GM12878 (cell line): ENCODE data around the gene RPRD1B. TPM values are rescaled to one million over a fixed set of nuclear protein-coding genes. Genes with fewer than 3 reads are reported as not detected.

Source experiments
- ATAC-seq: fragments of 200-7000 bp; cut with Tn5 transposase; 3 replicates; pipeline ENCODE4 v1.9.1; 2020; ENCODE audit warnings: mild to moderate bottlenecking, moderate library complexity
- BruUV-seq: library from RNA; stranded (reverse); fragments of 400-500 nt; replicated peaks from 2 replicates; lab custom pipeline; 2021; lab: Mats Ljungman, UMichigan
- CTCF ChIA-PET: fragments of 300-600 bp; sonication (Branson Sonifier 250); formaldehyde crosslinking; extraction: SDS; loops from one replicate; lab custom pipeline; 2021; ENCODE audit warnings: inconsistent platforms; lab: Yijun Ruan, JAX
- POLR2A ChIA-PET: fragments of 350-600 bp; formaldehyde crosslinking; extraction: SDS; loops from one replicate; lab custom pipeline; 2021; ENCODE audit warnings: inconsistent platforms; lab: Charles Lee
- RAD21 ChIA-PET: fragments of 300-600 bp; sonication (Branson Sonifier 250); formaldehyde crosslinking; loops from one replicate; lab custom pipeline; 2023; ENCODE audit warnings: antibody characterized with exemption; ENCODE audit not compliant: unreplicated experiment; lab: Charles Lee
- SMC1A ChIA-PET: fragments of 300-600 bp; sonication (Branson Sonifier 250); formaldehyde crosslinking; loops from one replicate; lab custom pipeline; 2023; ENCODE audit not compliant: unreplicated experiment, uncharacterized antibody; lab: Charles Lee
- DNase-seq: peaks from one replicate; pipeline ENCODE4 v3.0.0-alpha.2; 2011; ENCODE audit warnings: low read depth, low spot score
- FAIRE-seq: peaks from 3 replicates; lab custom pipeline; 2011; peaks lifted over from hg19 to GRCh38; lab: Jason Lieb, UNC
- H2AFZ ChIP-seq: 2 replicates; pipeline ENCODE4 v1.6.0; 2011; ENCODE audit warnings: low read depth, low read length, control low read depth; ENCODE audit not compliant: control insufficient read depth
- H3K27ac ChIP-seq: 2 replicates; pipeline ENCODE4 v1.5.1; 2011; ENCODE audit warnings: control low read depth; ENCODE audit not compliant: control insufficient read depth, insufficient read depth
- H3K27me3 ChIP-seq, 2 experiments: replicated peaks in 1 of 2; 2 replicates each; pipeline versions ENCODE4 v1.6.0 to v1.6.1; 2011; ENCODE audit warnings: low read length in 1 of 2; ENCODE audit not compliant: control insufficient read depth in 2 of 2, insufficient read depth in 2 of 2
- H3K36me3 ChIP-seq, 2 experiments: 2 replicates each; pipeline ENCODE4 v1.5.1; 2011; ENCODE audit warnings: low read length in 1 of 2; ENCODE audit not compliant: control insufficient read depth in 2 of 2, insufficient read depth in 2 of 2
- H3K4me1 ChIP-seq: 2 replicates; pipeline ENCODE4 v1.6.1; 2011; ENCODE audit warnings: mild to moderate bottlenecking, low read length, moderate library complexity, mixed read lengths; ENCODE audit not compliant: control insufficient read depth, insufficient read depth
- H3K4me2 ChIP-seq: 2 replicates; pipeline ENCODE4 v1.6.0; 2011; ENCODE audit warnings: control low read depth; ENCODE audit not compliant: control insufficient read depth, insufficient read depth
- H3K4me3 ChIP-seq: fragments of 200-600 bp; sonication (generic); 2 replicates; pipeline ENCODE4 v1.5.1; 2016
- H3K79me2 ChIP-seq: 2 replicates; pipeline ENCODE4 v1.6.0; 2011; ENCODE audit warnings: low read length; ENCODE audit not compliant: control insufficient read depth, insufficient read depth
- H3K9ac ChIP-seq: 2 replicates; pipeline ENCODE4 v1.8.0; 2011; ENCODE audit warnings: low read length, control low read depth, mixed read lengths; ENCODE audit not compliant: control insufficient read depth, insufficient read depth
- H3K9me3 ChIP-seq: replicated peaks from 3 replicates; pipeline ENCODE4 v1.5.1; 2011; ENCODE audit warnings: mild to moderate bottlenecking, low read length; ENCODE audit not compliant: control insufficient read depth, insufficient read depth
- H4K20me1 ChIP-seq: 2 replicates; pipeline ENCODE4 v1.6.0; 2011; ENCODE audit not compliant: control insufficient read depth, insufficient read depth
- ASH2L ChIP-seq: fragments of 300-600, 200-600 bp; sonication (generic); IDR thresholded peaks from 2 replicates; pipeline ENCODE4 v1.6.1; 2017; ENCODE audit warnings: low read depth, mild to moderate bottlenecking, borderline replicate concordance
- E2F8 ChIP-seq: fragments of 450-650 bp; IDR thresholded peaks from 2 replicates; pipeline ENCODE4 v1.6.1; 2018; ENCODE audit warnings: mild to moderate bottlenecking, low read depth, moderate library complexity; ENCODE audit not compliant: partially characterized antibody
- FOS ChIP-seq: IDR thresholded peaks from 3 replicates; pipeline ENCODE4 v1.6.1; 2011; ENCODE audit warnings: borderline replicate concordance; ENCODE audit not compliant: insufficient read length; ENCODE audit errors: extremely low read depth
- HDGF ChIP-seq: fragments of 450-650 bp; IDR thresholded peaks from 2 replicates; pipeline ENCODE4 v1.6.1; 2016; ENCODE audit warnings: antibody characterized with exemption
- MLLT1 ChIP-seq: fragments of 450-650 bp; IDR thresholded peaks from 2 replicates; pipeline ENCODE4 v1.6.1; 2016; ENCODE audit warnings: mild to moderate bottlenecking
- MYC ChIP-seq: IDR thresholded peaks from 2 replicates; pipeline ENCODE4 v1.6.1; 2011; ENCODE audit warnings: mild to moderate bottlenecking, low read length, moderate library complexity, inconsistent platforms; ENCODE audit not compliant: insufficient read depth, insufficient replicate concordance, insufficient read length, severe bottlenecking
- PRDM15 ChIP-seq: fragments of 450-650 bp; formaldehyde crosslinking; IDR thresholded peaks from 2 replicates; pipeline ENCODE4 v1.4.0; 2020; ENCODE audit warnings: mild to moderate bottlenecking, moderate library complexity
- RFX5 ChIP-seq: IDR thresholded peaks from 2 replicates; pipeline ENCODE4 v1.6.1; 2011; ENCODE audit warnings: low read depth, low read length, improper control_type of control experiment
- SREBF2 ChIP-seq: IDR thresholded peaks from 2 replicates; pipeline ENCODE4 v1.6.1; 2012; ENCODE audit warnings: mild to moderate bottlenecking, low read length
- TCF3 ChIP-seq: IDR thresholded peaks from 2 replicates; pipeline ENCODE4 v1.6.1; 2012; ENCODE audit warnings: low read depth, mild to moderate bottlenecking, low read length, borderline replicate concordance; ENCODE audit not compliant: insufficient read depth
- ZBTB33 ChIP-seq: fragments of 450-650 bp; IDR thresholded peaks from 2 replicates; pipeline ENCODE4 v1.6.1; 2017; ENCODE audit warnings: mild to moderate bottlenecking
- WGBS: methylation state at CpG from one replicate; pipeline ENCODE4 v1.1.6; 2016; ENCODE audit warnings: low lambda C conversion rate; ENCODE audit not compliant: insufficient replicate concordance, insufficient coverage; ENCODE audit errors: missing lambda C conversion rate; 5-methylcytosine and 5-hydroxymethylcytosine counted together
- in situ Hi-C: fragments of 300-500 bp; cut with MboI; formaldehyde crosslinking; loops from 9 replicates; pipeline ENCODE4 v1.14.3; 2018; ENCODE audit warnings: mixed read lengths
- intact Hi-C: fragments of 100-400 bp; cut with micrococcal nuclease; formaldehyde crosslinking; loops from one replicate; pipeline ENCODE4 v1.14.2; 2022; ENCODE audit not compliant: unreplicated experiment
- polyA plus RNA-seq, 11 experiments: library from polyadenylated mRNA; depleted of rRNA in 4 of 11; unstranded in 6 of 11; stranded (reverse) in 5 of 11; fragments of >200 nt; fragmentation: Nextera tagmentation in 4 of 11; fragmentation: Illumina TruSeq in 1 of 11; extraction: Ambion mirVana in 4 of 11; extraction: Trizol in 1 of 11; gene quantifications; 1 replicate in 1 of 11; 2 replicates in 10 of 11; pipeline versions ENCODE4 v1.2.1 to v1.2.3, GENCODE V29; 2011 to 2016; ENCODE audit warnings: inconsistent platforms in 2 of 11, missing spikeins in 2 of 11, low read depth in 1 of 11
- total RNA-seq, 4 experiments: library from RNA; depleted of rRNA in 3 of 4; stranded (reverse); fragments of >200 nt in 3 of 4; fragmentation: Illumina TruSeq in 1 of 4; extraction: Trizol in 1 of 4; gene quantifications; 2 replicates each; pipeline versions ENCODE4 v1.2.1 to v1.2.3, GENCODE V29; 2013 to 2021

The RPRD1B gene
- total and polyA plus RNA-seq, 10 of the 15 experiments (the other 5 are each of a cell fraction or from before 2014, with no cell fraction given), result 5.2 to 40.2 (median 30.0) TPM

GRCh38 chr20:37995856-37996605 lies 37.5 kb upstream of the RPRD1B start (continued):
- TF ChIP-seq E2F8, result no peak
- TF ChIP-seq SREBF2, result no peak
- no peak for TF ChIP-seq ZBTB33
- TF ChIP-seq TCF3, result no peak

GRCh38 chr20:37997516-37997915 lies 36.0 kb upstream of the RPRD1B start:
- Histone ChIP-seq H3K9ac (no peak overlapping the region), H3K27me3 (no peaks in the 10 kb centered on the region), H3K4me3 (no peak overlapping the region), H3K79me2 (no peaks in the 10 kb centered on the region), H3K4me2 (no peak overlapping the region), H3K9me3 (no peaks in the 10 kb centered on the region), H4K20me1 (no peaks in the 10 kb centered on the region), H3K27ac (no peak overlapping the region), H3K4me1 (peaks cover 4% of the 10 kb centered on the region), H2AFZ (no peak overlapping the region), H3K36me3 (peaks cover 17 to 24% of the 10 kb centered on the region in 2 experiments)
- FAIRE-seq, result no peak
- 98% methylated on average over 3 of the region's 3 CpGs for WGBS
- SMC1A ChIA-PET, result interaction anchor here (0.8 kb wide), 1 partner anchor 31 kb away, joined by 3 read pairs; no protein-coding TSS in a partner anchor
- RAD21 ChIA-PET, result no interaction called here
- DNase-seq, result no peak
- CTCF ChIA-PET, result interaction anchor here (1.2 kb wide), 1 partner anchor 26 kb away, joined by 3 read pairs; no protein-coding TSS in a partner anchor
- ATAC-seq, result no peak
- no TSS peak for BruUV-seq
- in situ Hi-C loops (loop anchor here (10.0 kb wide), 1 partner anchor 733 kb away; the partner anchor contains the start of gene GHRH), intact Hi-C loops (loop anchor here (10.0 kb wide), 1 partner anchor 243 kb away; no protein-coding TSS in a partner anchor)
- POLR2A ChIA-PET, result no interaction called here
- TF ChIP-seq PRDM15, result no peak
- no peak for TF ChIP-seq RFX5
- TF ChIP-seq MYC, result no peak
- TF ChIP-seq HDGF, result no peak
- no peak for TF ChIP-seq MLLT1
- TF ChIP-seq FOS, result no peak
- no peak for TF ChIP-seq ASH2L
